GM21825 (cell line): ENCODE results near the gene RASGRF2.
"Not testable (repeated sequence)": the region's sequence is repeated elsewhere in the genome, so short reads cannot be mapped to it uniquely, and the experiment has no call there.

Source experiments
- ATAC-seq: cut with Tn5 transposase; IDR thresholded peaks from one replicate; pipeline ENCODE4 v1.9.1; 2021; ENCODE audit warnings: mild to moderate bottlenecking, moderate library complexity; ENCODE audit not compliant: unreplicated experiment

Gene RASGRF2

GRCh38 chr5:80982093-80982492 lies 21.9 kb downstream of the RASGRF2 start:
- no peak for ATAC-seq

- no peak for ATAC-seq
Observed at GRCh38 chr5:80985600-80986228, 25.6 kb downstream of the RASGRF2 start.

- no peak for ATAC-seq
Observed at GRCh38 chr5:80986382-80986781, 26.2 kb downstream of the RASGRF2 start.

GRCh38 chr5:80987078-80987766 lies 27.1 kb downstream of the RASGRF2 start:
- ATAC-seq = no peak

GRCh38 chr5:80988419-80988935 lies 28.3 kb downstream of the RASGRF2 start:
- ATAC-seq = no peak

- ATAC-seq = no peak
Observed at GRCh38 chr5:80989883-80990282, 29.7 kb downstream of the RASGRF2 start.

GRCh38 chr5:80990527-80990926 lies 30.4 kb downstream of the RASGRF2 start:
- ATAC-seq = no peak

GRCh38 chr5:80990971-80991370 lies 30.8 kb downstream of the RASGRF2 start:
- no peak for ATAC-seq

- no peak for ATAC-seq
Observed at GRCh38 chr5:80995908-80996307, 35.7 kb downstream of the RASGRF2 start.

- ATAC-seq = no peak
Observed at GRCh38 chr5:80998590-80998979, 38.4 kb downstream of the RASGRF2 start.

GRCh38 chr5:81003811-81004386 lies 43.7 kb downstream of the RASGRF2 start:
- ATAC-seq = no peak

GRCh38 chr5:81005708-81006107 lies 45.5 kb downstream of the RASGRF2 start:
- ATAC-seq = no peak

GRCh38 chr5:81006231-81006630 lies 46.1 kb downstream of the RASGRF2 start:
- no peak for ATAC-seq

- ATAC-seq = no peak
Observed at GRCh38 chr5:81006947-81007636, 46.9 kb downstream of the RASGRF2 start.

- no peak for ATAC-seq
Observed at GRCh38 chr5:81007637-81008027, 47.5 kb downstream of the RASGRF2 start.

GRCh38 chr5:81010336-81011169 lies 50.4 kb downstream of the RASGRF2 start:
- no peak for ATAC-seq

- no peak for ATAC-seq
Observed at GRCh38 chr5:81014348-81014747, 54.2 kb downstream of the RASGRF2 start.

- no peak for ATAC-seq
Observed at GRCh38 chr5:81016116-81016515, 56.0 kb downstream of the RASGRF2 start.

GRCh38 chr5:81017320-81017719 lies 57.2 kb downstream of the RASGRF2 start:
- no peak for ATAC-seq

GRCh38 chr5:81018608-81019007 lies 58.4 kb downstream of the RASGRF2 start:
- ATAC-seq = not testable (repeated sequence)

- ATAC-seq = no peak
Observed at GRCh38 chr5:81019748-81020147, 59.6 kb downstream of the RASGRF2 start.
